HG02840 (cell line): Measurements from ENCODE around the gene ANKRD44.
"Not testable (repeated sequence)": the region's sequence is repeated elsewhere in the genome, so short reads cannot be mapped to it uniquely, and the experiment has no call there.

Experiments
- ATAC-seq: cut with Tn5 transposase; IDR thresholded peaks from one replicate; pipeline ENCODE4 v1.9.1; 2021; ENCODE audit warnings: mild to moderate bottlenecking, moderate library complexity, moderate number of reproducible peaks; ENCODE audit not compliant: unreplicated experiment, low FRiP score

ANKRD44 gene

DNA sequence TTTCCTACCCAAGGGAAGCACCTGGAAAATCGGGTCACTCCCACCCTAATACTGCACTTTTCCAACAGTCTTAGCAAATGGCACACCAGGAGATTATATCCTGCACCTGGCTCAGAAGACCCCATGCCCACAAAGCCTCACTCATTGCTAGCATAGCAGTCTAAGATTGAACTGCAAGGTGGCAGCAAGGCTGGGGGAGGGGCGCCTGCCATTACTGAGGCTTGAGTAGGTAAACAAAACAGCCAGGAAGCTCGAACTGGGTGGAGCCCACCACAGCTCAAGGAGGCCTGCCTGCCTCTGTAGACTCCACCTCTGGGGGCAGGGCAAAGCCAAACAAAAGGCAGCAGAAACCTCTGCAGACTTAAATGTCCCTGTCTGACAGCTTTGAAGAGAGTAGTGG, 248.0 kb downstream of the ANKRD44 start:
- not testable (repeated sequence) for ATAC-seq

DNA sequence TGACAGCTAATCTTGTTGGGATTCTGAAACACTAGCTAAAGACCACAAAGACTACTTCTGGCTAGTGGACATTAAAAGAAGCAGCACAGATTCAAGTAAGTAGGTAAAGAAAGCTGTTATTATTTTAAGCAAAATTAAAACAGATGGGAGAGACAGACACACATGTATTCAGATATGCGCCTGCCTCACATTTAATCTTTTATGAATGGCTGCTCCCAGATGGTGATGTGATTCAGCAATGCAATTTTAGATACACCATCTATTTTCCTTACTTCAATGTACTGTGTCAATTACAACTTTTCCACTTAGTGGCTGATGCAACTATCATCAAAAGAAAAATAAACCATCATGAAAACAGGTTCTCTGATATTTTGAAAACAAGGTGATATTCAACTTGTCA, 251.1 kb downstream of the ANKRD44 start:
- ATAC-seq, result no peak

DNA sequence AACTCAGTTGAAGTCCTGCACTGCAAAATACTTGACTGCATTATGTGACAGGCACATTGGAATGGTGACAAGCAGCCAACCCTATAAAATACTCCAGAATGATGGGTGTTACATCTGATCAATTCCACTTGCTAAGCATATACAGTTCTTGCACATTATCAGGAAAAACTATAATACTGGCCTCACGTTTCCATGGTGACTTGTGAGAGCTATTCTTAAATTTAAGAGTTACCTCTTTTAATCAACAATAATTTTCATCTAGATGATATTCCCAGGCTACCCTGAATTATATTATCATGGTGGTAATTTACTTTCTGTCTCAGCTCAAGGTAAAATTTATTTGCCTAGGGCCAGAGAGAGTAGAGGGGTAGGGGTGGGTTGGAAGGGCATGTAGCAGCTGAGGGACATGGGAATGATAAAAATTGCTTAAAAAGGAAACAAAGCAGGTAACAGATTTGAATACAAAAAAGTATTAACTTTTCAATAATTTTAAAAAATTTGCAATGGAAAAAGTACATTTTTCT, 251.7 kb downstream of the ANKRD44 start:
- no peak for ATAC-seq

DNA sequence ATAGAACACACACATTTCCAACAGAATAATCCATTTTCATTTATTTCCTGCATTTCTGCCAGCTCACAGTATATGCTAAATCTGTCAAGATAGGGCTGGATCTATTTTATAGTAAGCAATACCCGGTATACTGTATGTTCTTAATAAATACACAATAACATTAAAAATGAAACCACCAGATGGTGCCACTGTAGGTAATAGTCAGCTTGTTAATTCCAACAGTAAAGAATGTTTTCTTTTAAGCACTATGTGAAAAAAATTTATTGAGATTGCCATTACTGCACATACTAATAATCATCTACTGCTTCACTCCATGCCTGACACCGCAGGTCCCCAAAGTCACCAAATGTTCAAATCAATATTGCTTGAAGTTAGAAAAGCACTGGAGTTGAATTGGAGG, 252.6 kb downstream of the ANKRD44 start:
- ATAC-seq, result no peak

DNA sequence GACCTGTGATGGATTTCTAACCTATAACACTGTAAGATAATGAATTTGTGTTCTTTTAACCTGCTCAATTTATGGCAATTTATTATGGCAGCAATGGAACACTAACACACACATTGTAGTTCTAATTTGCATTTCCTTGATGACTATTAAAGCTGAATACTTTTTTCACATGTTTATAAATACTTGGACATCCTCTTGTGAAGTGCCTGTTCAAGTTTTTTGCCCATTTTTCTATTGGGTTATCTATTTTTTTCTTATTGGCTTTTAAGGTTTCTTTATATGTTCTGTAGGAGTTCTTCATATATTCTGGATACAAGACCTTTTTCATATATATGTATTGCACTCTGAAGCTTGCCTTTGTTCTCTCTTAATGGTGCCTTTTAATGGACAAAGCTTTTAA, 255.5 kb downstream of the ANKRD44 start:
- ATAC-seq, result no peak

DNA sequence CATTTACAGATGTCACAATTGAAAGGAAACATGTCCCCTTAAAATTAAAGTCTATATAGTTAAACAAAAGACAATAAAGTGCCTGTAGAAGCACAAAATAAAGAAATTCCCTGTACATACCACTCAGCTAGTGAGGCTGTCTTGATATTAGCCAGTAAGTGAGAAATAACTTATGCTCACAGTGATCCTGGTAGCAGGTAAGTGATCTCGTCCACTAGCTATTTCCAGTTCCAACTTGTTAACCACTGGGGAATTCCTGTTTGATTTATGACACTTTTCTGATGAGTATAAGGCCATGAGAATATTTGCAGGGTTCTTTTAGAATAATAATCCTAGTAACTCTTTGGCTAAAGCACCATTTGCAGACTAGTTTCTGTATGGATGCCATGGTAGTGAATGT, 256.1 kb downstream of the ANKRD44 start:
- ATAC-seq, result no peak

DNA sequence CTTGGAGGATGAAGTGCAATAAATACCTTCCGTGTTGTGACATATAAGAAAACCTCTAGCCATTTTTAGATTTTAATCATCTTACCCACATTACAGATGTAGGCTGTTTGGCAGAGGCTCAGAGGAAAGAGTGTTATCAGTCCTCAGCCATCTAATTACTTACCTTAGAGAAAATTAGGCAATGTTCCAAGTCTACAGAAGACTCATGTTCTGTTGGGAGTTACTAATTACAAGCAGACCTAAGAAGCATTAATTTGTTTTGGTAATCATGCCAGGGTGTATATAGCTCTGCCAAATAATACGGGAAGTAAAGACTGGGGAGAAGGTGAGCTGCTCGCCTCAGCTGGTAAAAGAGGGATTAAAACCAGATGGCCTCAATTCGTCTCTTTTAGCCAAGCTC, 258.2 kb downstream of the ANKRD44 start:
- ATAC-seq, result no peak

DNA sequence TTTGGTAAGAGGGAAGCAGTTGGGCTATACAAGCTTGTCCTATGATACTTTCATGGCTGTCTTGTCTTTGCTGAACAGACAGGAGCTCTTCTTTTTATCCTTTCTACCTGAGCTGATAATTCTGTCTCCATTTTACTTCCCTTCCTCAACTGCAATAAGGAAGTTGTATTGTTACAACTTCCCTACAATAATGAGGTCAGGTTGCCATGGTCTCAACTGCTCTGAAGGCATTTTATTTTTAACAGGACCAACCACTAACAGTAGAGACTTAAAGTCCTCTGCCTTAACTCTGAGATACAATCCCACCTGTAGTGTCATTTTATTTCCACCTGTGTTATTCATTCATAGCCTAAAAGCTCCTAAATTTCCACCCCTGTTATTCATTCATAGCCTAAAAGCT, 265.5 kb downstream of the ANKRD44 start:
- no peak for ATAC-seq

DNA sequence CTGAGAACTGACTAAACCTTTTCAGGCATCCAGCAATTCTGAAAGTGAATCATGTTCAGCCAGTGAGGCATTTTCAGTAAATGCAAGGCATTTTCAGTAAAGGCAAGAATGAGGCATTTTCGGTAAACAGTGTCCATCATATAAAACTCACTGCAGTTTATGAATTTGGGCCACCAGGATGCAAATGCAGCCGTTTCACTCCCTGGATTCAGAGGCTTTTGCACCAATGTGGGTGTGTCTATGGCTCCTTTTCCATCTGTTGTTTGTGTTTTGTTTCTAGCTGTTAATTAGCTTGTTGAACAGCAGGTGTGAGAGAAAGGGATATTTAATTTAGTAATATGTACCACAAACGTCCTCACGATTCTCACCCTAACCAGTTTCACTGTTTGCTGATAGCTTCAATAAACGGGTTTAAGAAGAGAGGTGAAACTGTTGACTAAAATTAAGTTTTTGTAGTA, 267.8 kb downstream of the ANKRD44 start:
- no peak for ATAC-seq

DNA sequence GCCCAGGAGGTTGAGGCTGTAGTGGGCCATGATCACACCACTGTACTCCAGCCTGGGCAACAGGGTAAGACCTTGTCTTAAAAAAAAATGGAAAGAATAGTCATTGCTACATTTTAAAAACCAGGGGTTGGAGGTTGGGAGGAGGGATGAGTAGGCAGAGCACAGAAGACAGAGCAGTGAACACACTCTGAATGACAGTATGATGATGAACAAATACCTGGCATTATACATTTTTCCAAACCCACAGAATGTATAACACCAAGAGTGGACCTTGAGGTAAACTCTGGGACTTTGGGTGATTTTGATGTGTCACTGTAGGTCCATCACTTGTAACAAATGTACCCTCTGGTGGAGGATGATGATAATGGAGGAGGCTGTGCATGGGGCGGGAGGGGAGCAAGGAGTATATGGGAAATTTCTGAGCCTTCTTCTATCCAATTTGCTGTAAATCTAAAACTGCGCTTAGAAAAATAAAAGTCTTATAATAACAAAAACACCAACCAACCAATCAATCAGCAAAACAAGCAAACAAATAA, 272.6 kb downstream of the ANKRD44 start:
- ATAC-seq, result no peak

DNA sequence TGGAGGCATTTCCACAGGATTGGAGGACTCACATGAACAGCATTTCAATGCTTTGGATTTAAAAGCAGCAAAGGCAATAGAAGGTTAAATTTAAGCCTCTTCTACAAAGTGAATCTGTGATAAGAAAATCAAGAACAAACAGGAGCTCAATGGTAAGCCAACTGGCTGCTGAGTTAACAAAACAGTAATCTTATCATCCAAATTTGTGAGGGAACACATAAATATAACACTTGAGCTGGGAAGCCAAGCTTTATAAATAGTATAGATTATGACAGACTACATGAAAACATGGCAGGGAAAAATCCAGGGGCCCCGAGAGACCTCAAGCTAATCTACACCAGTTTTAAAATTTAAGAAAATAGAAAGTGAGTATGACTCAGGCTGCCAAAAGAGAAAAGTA, 275.6 kb downstream of the ANKRD44 start:
- ATAC-seq, result no peak

DNA sequence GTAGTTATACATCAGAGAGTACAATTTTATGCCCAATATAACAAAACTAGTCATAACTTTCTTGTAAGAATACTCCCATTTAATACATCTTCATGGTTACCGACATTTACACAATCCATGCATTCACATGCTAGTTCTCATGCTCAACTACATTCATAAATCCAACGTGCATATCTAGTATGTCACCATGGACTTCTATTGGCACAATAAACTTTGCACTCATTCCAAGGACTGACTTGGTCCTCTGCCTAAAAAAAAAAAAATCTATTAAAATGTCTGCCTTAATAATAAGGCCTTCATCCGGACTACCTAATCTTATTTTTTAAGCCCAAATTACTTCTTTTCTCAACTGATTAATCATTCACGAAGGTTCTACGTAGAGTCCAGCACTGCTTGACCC, 276.3 kb downstream of the ANKRD44 start:
- ATAC-seq, result no peak

DNA sequence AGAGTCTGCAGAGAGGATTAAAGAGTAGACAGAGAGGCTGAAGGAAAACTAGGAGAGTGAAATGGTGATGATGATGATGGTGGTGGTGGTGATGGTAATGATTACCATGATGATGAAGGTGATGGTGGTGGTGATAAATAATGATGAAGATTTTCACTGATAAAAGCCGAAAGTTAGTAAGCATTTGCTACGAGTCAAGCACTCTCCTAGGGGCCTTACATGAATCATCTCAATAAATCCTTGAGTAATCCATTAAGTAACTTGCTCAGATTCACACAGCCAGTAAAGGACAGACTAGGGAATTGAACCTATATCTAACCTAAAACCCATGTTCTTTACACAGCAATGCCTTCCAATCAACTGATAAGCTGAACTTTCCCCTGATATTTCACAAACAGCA, 277.4 kb downstream of the ANKRD44 start:
- no peak for ATAC-seq

DNA sequence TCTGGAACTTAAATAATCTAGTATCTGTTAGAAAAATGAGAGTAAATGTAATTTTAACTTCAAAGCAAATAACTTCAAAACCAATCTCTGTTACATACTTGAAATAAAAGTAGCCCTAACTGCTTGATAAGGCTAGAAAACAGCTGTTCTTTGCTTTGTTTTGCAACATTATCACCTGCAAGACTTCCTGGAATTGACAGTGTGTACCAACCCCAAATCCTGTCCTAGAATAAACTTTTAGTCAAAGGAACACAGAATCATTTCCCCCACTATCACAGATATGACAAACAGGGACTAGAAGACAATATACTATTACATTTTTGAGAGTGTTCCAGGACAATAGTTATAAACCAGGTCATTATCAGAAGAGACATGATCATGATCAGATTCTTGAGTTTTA, 278.8 kb downstream of the ANKRD44 start:
- ATAC-seq, result no peak

DNA sequence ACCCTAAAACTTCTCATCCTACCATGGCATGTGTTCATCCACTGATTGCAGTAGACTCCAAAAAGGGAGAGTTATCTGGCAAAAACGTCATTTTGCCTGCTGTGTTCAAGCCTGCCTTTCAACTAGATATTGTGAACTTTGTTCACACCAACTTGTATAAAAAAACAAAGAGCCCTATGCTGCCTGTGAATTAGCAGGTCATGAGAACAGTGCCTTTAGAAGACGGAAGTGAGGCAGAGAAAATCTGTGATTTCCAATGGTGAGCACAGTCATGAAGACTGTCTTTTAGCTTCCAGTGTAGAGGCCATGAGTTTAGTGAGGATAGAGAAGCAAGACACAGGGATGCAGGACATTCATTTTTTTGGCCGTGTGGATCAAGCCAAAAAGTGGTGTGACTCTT, 280.5 kb downstream of the ANKRD44 start:
- no peak for ATAC-seq

DNA sequence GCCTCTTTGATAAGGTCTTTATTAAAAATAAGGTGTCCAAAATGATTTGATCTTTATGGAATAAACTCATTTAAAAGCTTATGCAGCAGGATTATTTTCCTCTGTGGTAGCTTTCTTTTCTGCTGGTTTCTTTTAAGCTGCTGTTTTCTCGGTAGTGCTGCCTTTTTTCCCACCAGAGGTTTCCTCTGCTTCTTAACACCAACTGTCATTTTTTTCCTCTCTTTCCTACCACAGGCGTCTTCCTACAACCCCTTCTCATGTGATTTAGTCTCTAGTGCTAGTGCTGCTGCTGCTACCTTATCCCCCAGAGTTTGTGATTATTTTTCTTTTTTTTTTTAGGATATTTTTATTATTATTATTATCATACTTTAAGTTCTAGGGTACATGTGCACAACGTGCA, 281.9 kb downstream of the ANKRD44 start:
- no peak for ATAC-seq

DNA sequence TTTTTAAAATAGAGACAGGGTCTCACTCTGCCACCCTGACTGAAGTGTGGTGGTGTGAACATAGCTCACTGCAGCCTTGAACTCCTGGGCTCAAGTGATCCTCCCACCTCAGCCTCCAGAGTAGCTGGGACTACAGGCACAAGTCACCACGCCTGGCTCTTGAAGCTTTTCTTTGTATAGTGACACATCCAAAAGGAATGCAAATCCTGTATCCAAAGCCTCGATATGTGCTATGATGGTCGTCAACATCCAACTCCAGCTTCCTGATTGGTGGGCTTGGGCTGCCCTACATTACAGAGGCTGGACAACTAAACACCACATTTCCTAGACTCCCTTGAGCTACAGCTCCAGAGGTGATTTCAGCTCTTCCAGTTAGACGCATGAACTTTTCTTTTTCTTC, 282.4 kb downstream of the ANKRD44 start:
- ATAC-seq, result no peak

DNA sequence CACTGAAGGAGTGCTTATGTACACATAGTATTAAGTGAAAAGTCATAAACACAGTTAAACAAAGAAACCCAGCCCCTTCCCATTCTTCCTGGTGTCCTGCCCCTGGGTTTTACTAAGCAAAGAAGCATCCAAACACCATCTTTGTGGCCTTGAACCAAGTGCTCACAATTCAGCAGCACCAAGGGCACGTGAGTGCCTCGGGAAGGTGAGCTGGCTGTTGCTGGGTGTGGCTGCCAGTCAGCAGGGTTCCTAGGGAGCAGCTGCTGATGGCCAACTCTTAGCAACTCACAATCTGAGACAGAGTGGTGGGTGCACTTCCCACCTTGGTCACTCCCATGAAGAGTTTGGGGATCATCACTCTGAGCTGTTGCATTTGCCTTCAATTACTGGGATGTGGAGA, 286.4 kb downstream of the ANKRD44 start:
- no peak for ATAC-seq

DNA sequence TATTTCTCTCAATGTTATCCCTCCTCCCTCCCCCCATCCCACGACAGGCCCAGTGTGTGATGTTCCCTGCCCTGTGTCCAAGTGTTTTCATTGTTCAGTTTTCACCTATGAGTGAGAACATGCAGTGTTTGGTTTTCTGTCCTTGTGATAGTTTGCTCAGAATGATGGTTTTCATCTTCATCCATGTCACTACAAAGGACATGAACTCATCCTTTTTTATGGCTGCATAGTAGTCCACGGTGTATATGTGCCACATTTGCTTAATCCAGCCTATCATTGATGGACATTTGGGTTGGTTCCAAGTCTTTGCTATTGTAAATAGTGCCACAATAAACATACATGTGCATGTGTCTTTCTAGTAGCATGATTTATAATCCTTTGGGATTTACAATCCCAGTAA, 289.7 kb downstream of the ANKRD44 start:
- not testable (repeated sequence) for ATAC-seq

DNA sequence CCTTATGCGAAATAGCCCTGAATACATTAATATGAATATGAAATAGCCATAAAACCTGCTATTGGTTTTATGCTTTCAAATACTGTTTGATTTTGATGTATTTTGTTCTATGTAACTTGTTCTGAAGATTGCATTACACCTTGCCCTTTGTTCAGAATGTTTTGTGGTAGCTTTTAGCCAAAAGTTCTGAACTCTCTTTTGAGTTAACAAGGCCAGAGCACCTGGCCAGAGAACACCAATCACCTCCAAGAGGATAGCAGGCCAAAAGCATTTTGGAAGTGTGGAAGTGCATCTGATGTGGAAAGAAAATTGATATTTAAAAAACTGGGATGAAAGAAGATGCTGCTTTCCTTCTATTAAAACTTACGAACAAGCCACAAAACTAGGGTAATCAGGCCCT, 297.5 kb downstream of the ANKRD44 start:
- ATAC-seq, result no peak

DNA sequence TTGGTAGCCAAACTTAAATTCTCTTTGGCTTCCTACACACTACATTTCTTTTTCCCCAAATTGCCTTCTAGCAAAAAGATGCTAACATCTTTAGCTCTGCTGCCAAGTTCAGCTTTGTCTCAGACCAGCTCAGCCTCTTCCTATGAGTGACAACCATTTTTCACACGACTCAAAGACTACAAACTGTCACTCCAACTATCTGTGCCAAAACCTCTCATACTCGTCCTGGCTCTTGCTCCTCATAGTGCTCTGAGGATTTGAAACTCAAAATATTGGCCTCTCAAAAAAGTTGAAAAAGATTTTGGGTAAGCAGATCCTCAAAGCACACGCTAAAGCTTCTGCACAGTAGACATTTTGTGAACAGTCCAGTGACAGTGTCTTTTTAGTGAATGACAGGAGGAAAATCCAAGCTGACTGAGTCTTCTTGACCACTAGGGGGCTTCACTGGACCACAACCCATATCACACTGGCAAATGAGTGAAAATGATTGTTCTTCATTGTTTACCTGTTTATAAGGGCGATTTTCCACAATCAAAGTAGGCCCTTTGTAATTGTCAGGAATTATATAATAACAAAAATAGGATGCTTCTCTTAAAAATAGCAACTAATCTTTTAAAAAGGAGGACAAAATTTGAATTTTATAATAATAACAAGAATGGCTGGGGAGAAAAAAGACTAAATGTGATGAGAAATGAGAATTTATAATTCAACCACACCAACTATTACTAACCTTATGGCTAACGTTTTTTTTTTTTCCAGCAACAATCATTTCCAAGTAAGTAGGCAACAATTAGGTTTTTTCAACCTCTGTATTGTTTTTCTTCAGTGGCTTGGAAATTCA, 298.6 kb downstream of the ANKRD44 start:
- ATAC-seq, result no peak

DNA sequence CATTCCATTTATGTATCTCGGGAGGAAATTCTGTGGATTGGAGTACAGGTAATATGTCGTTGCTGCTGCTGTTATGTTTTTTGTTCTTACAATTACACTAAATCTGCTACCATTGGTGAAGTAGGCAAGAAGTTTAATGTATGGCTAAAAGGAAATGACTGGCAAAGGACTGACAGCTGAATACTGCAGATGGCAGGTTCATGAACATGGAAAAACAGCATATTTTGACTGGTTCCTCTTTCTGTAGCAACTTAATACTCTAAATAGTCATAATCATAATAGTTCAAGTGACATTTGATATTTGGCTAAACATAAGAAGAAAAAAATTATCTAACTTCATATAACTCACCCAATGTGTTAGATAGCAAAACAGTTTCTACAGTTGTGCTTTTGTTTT, 299.6 kb downstream of the ANKRD44 start:
- ATAC-seq, result no peak
